BE2C (cell line): Measurements from ENCODE around the gene NFATC4.
"Not testable (repeated sequence)": the region's sequence is repeated elsewhere in the genome, so short reads cannot be mapped to it uniquely, and the experiment has no call there.

ENCODE experiments used
- DNase-seq: peaks from one replicate; pipeline ENCODE4 v3.0.0-alpha.2; 2020
- H3K27me3 ChIP-seq: fragments of 250-450 bp; sonication (Bioruptor Pico); 2 replicates; pipeline ENCODE4 v1.5.1; 2020; ENCODE audit warnings: mild to moderate bottlenecking
- H3K36me3 ChIP-seq: fragments of 250-450 bp; sonication (Bioruptor Pico); 2 replicates; pipeline ENCODE4 v1.5.1; 2020; ENCODE audit warnings: mild to moderate bottlenecking
- H3K4me1 ChIP-seq: fragments of 250-450 bp; sonication (Bioruptor Pico); 2 replicates; pipeline ENCODE4 v1.5.1; 2020
- H3K4me3 ChIP-seq: 2 replicates; pipeline ENCODE4 v1.5.1; 2011; ENCODE audit warnings: low read depth, low read length
- H3K9me3 ChIP-seq: fragments of 250-450 bp; sonication (Bioruptor Pico); 2 replicates; pipeline ENCODE4 v1.5.1; 2020
- TF ChIP-seq, protein P1 (sequence below): IDR thresholded peaks from 2 replicates; pipeline ENCODE4 v1.5.1; 2012; ENCODE audit warnings: mild to moderate bottlenecking, low read depth, low read length

The NFATC4 gene

DNA sequence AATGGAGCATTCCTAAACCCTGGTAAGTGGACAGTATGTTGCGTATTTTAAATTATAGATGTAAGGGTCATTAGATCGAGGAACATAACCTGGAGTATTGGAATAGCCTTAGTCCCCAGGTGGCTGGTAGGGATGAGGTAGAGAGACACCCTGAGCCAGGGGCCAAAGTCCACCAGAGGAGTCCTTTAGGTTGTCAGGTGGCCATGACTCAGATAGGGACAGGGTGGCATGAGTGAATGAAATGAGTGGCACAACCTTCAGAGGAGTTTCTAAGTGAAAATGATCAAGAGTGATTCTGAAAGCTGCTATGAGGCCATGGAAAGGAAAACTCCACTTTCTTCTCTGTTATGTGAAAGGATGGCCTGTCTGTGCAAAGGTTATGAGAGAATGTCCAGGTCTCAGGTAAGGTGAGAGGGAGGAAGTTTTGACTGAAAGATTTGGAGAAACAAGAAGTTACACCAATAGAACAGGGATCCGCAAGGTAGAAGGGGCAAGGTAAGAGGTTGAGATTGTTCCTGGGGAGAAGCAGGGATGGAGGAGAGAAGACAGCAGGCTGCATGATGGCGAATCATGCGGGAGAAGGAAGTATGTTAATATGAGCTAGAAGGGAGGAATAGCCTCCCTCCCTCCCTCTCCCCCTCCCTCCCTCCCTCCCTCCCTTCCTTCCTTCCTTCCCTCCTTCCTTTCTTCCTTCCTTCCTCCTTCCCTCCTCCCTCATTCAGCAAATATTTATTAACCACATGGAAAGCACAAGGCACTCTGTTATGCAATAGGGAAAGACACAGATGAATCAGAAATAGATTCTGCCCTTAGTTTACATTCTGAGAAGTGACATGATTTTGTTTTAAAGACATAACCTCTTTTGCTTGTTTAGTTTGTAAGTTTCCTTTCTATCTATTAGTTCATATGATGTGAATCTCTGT lies 14.2 kb upstream of the NFATC4 start:
- Histone ChIP-seq H3K4me3 (no peak overlapping the region), H3K9me3 (no peaks in the 10 kb centered on the region), H3K27me3 (peaks cover 46% of the 10 kb centered on the region), H3K36me3 (no peaks in the 10 kb centered on the region), H3K4me1 (no peaks in the 10 kb centered on the region)
- TF ChIP-seq, protein P1, sequence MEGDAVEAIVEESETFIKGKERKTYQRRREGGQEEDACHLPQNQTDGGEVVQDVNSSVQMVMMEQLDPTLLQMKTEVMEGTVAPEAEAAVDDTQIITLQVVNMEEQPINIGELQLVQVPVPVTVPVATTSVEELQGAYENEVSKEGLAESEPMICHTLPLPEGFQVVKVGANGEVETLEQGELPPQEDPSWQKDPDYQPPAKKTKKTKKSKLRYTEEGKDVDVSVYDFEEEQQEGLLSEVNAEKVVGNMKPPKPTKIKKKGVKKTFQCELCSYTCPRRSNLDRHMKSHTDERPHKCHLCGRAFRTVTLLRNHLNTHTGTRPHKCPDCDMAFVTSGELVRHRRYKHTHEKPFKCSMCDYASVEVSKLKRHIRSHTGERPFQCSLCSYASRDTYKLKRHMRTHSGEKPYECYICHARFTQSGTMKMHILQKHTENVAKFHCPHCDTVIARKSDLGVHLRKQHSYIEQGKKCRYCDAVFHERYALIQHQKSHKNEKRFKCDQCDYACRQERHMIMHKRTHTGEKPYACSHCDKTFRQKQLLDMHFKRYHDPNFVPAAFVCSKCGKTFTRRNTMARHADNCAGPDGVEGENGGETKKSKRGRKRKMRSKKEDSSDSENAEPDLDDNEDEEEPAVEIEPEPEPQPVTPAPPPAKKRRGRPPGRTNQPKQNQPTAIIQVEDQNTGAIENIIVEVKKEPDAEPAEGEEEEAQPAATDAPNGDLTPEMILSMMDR = no peak
- DNase-seq = no peak

- DNase-seq, H3K4me1 ChIP-seq, H3K4me3 ChIP-seq, H3K36me3 ChIP-seq, H3K9me3 ChIP-seq: not testable (repeated sequence)
- peaks cover 40% of the 10 kb centered on the region for H3K27me3 ChIP-seq
Observed at GRCh38 chr14:24354482-24354825, 13.5 kb upstream of the NFATC4 start.

DNA sequence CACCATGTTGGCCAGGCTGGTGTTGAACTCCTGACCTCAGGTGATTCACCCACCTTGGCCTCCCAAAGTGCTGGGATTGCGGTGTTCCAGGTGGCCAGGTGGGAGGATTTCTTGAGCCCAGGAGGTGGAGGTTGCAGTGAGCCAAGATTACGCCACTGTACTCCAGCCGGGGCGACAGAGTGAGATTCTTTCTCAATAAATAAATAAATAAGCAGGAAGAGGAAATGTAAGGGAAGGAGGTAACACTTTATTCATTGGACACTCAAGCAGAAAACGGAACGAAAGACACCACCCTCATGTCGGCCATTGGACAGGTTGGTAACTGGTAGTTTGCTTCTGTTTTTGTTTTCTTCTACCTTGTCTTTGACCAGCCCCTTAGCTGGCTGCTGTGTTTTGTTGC lies 13.0 kb upstream of the NFATC4 start:
- no peaks in the 10 kb centered on the region for H3K4me1 ChIP-seq
- no peaks in the 10 kb centered on the region for H3K9me3 ChIP-seq
- TF ChIP-seq, protein P1 = no peak
- no peak for DNase-seq
- H3K27me3 ChIP-seq = peaks cover 35% of the 10 kb centered on the region
- H3K4me3 ChIP-seq = no peak overlapping the region
- no peaks in the 10 kb centered on the region for H3K36me3 ChIP-seq

DNA sequence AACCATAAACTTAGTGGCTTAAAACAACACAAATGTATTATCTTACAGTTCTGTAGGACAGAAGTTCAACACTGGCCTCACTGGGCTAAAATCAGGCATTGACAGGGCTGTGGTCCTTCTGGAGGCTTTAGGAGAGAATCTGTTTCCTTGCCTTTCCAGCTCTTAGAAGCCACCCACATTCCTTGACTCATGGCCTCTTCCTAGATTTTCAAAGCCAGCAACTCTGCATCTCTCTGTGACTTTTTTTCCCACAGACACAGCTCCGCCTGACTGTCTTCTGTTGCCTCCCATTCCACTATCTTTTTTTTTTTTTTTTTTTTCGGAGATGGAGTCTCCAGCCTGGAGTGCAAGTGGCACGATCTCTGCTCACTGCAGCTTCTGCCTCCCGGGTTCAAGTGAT lies 11.8 kb upstream of the NFATC4 start:
- TF ChIP-seq, protein P1 = no peak
- Histone ChIP-seq H3K4me3 (no peak overlapping the region), H3K27me3 (peaks cover 23% of the 10 kb centered on the region), H3K36me3 (no peaks in the 10 kb centered on the region), H3K9me3 (no peaks in the 10 kb centered on the region), H3K4me1 (no peaks in the 10 kb centered on the region)
- DNase-seq = no peak

- TF ChIP-seq, protein P1 = no peak
- Histone ChIP-seq H3K4me1 (no peaks in the 10 kb centered on the region), H3K9me3 (no peaks in the 10 kb centered on the region), H3K4me3 (no peak overlapping the region), H3K36me3 (no peaks in the 10 kb centered on the region), H3K27me3 (no peaks in the 10 kb centered on the region; the same call in 1 of the 2 replicates)
- no peak for DNase-seq
Observed at GRCh38 chr14:24360281-24360680, 7.7 kb upstream of the NFATC4 start.

- no peak for DNase-seq
- H3K9me3 ChIP-seq = no peaks in the 10 kb centered on the region
- H3K36me3 ChIP-seq = no peaks in the 10 kb centered on the region
- no peak overlapping the region for H3K4me3 ChIP-seq
- TF ChIP-seq, protein P1 = no peak
- no peaks in the 10 kb centered on the region for H3K4me1 ChIP-seq
- no peaks in the 10 kb centered on the region; the same call in 1 of the 2 replicates for H3K27me3 ChIP-seq
Observed at GRCh38 chr14:24361326-24361725, 6.7 kb upstream of the NFATC4 start.
